GM23338 (cell line): ENCODE data around the gene ZNF579.
"Not testable (repeated sequence)": the region's sequence is repeated elsewhere in the genome, so short reads cannot be mapped to it uniquely, and the experiment has no call there.

Source experiments
- CREB1 ChIP-seq: fragments of 250-450 bp; sonication (Bioruptor Pico); IDR thresholded peaks from 2 replicates; pipeline ENCODE4 v1.5.0; 2020; ENCODE audit warnings: low read depth, mild to moderate bottlenecking, moderate library complexity
- POLR2AphosphoS5 ChIP-seq: IDR thresholded peaks from 2 replicates; pipeline ENCODE4 v1.6.1; 2016; ENCODE audit warnings: antibody characterized with exemption, low read depth
- TF ChIP-seq, protein P1 (sequence below): fragments of 250-450 bp; sonication (Bioruptor Pico); IDR thresholded peaks from 2 replicates; pipeline ENCODE4 v1.5.0; 2020; ENCODE audit warnings: mild to moderate bottlenecking, moderate library complexity
- TF ChIP-seq, protein P2 (sequence below), 2 experiments: fragments of 200-600 bp in 1 of 2; sonication (generic) in 1 of 2; conservative IDR thresholded peaks; 2 replicates each; pipeline versions ENCODE4 v1.5.1 to v1.6.1; 2016 to 2017; ENCODE audit warnings: antibody characterized with exemption in 2 of 2, low read depth in 2 of 2, mild to moderate bottlenecking in 2 of 2, moderate library complexity in 1 of 2

DNA sequence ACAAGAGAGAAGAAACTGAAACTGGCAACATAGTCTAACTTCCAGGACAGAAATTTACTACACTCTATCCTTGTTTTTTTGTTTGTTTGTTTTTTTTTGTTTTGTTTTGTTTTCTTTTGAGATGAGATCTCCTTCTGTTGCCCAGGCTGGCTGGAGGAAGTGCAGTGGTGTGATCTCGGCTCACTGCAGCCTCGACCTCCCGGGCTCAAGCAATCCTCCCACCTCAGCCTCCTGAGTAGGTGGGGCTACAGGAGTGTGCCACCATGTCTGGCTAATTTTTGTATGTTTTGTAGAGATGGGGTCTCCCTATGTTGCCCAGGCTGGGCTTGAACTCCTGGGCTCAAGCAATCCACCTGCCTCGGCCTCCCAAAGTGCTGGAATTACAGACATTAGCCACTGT lies 1.6 kb upstream of the ZNF579 start:
- TF ChIP-seq, protein P1, sequence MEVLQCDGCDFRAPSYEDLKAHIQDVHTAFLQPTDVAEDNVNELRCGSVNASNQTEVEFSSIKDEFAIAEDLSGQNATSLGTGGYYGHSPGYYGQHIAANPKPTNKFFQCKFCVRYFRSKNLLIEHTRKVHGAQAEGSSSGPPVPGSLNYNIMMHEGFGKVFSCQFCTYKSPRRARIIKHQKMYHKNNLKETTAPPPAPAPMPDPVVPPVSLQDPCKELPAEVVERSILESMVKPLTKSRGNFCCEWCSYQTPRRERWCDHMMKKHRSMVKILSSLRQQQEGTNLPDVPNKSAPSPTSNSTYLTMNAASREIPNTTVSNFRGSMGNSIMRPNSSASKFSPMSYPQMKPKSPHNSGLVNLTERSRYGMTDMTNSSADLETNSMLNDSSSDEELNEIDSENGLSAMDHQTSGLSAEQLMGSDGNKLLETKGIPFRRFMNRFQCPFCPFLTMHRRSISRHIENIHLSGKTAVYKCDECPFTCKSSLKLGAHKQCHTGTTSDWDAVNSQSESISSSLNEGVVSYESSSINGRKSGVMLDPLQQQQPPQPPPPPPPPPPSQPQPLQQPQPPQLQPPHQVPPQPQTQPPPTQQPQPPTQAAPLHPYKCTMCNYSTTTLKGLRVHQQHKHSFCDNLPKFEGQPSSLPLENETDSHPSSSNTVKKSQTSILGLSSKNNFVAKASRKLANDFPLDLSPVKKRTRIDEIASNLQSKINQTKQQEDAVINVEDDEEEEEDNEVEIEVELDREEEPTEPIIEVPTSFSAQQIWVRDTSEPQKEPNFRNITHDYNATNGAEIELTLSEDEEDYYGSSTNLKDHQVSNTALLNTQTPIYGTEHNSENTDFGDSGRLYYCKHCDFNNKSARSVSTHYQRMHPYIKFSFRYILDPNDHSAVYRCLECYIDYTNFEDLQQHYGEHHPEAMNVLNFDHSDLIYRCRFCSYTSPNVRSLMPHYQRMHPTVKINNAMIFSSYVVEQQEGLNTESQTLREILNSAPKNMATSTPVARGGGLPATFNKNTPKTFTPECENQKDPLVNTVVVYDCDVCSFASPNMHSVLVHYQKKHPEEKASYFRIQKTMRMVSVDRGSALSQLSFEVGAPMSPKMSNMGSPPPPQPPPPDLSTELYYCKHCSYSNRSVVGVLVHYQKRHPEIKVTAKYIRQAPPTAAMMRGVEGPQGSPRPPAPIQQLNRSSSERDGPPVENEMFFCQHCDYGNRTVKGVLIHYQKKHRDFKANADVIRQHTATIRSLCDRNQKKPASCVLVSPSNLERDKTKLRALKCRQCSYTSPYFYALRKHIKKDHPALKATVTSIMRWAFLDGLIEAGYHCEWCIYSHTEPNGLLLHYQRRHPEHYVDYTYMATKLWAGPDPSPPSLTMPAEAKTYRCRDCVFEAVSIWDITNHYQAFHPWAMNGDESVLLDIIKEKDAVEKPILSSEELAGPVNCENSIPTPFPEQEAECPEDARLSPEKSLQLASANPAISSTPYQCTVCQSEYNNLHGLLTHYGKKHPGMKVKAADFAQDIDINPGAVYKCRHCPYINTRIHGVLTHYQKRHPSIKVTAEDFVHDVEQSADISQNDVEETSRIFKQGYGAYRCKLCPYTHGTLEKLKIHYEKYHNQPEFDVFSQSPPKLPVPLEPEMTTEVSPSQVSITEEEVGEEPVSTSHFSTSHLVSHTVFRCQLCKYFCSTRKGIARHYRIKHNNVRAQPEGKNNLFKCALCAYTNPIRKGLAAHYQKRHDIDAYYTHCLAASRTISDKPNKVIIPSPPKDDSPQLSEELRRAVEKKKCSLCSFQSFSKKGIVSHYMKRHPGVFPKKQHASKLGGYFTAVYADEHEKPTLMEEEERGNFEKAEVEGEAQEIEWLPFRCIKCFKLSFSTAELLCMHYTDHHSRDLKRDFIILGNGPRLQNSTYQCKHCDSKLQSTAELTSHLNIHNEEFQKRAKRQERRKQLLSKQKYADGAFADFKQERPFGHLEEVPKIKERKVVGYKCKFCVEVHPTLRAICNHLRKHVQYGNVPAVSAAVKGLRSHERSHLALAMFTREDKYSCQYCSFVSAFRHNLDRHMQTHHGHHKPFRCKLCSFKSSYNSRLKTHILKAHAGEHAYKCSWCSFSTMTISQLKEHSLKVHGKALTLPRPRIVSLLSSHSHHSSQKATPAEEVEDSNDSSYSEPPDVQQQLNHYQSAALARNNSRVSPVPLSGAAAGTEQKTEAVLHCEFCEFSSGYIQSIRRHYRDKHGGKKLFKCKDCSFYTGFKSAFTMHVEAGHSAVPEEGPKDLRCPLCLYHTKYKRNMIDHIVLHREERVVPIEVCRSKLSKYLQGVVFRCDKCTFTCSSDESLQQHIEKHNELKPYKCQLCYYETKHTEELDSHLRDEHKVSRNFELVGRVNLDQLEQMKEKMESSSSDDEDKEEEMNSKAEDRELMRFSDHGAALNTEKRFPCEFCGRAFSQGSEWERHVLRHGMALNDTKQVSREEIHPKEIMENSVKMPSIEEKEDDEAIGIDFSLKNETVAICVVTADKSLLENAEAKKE (CRISPR knock-in tag), result not testable (repeated sequence)
- TF ChIP-seq, protein P2, sequence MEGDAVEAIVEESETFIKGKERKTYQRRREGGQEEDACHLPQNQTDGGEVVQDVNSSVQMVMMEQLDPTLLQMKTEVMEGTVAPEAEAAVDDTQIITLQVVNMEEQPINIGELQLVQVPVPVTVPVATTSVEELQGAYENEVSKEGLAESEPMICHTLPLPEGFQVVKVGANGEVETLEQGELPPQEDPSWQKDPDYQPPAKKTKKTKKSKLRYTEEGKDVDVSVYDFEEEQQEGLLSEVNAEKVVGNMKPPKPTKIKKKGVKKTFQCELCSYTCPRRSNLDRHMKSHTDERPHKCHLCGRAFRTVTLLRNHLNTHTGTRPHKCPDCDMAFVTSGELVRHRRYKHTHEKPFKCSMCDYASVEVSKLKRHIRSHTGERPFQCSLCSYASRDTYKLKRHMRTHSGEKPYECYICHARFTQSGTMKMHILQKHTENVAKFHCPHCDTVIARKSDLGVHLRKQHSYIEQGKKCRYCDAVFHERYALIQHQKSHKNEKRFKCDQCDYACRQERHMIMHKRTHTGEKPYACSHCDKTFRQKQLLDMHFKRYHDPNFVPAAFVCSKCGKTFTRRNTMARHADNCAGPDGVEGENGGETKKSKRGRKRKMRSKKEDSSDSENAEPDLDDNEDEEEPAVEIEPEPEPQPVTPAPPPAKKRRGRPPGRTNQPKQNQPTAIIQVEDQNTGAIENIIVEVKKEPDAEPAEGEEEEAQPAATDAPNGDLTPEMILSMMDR (conservative IDR thresholded peaks at IDR 0.05; ENCODE audit: low read depth in 2 of 2), result not testable (repeated sequence)
- not testable (repeated sequence) for TF ChIP-seq CREB1 (CRISPR knock-in tag); POLR2AphosphoS5
